IPS-NIHi11 (cell line): ENCODE results near the gene CCDC13.

Experiments used
- DNase-seq: peaks from one replicate; pipeline ENCODE4 v3.0.0; 2012; ENCODE audit warnings: mixed read lengths, low spot score

Gene CCDC13

GRCh38 chr3:42752441-42752840 lies 20.6 kb downstream of the CCDC13 start:
- no peak for DNase-seq

- DNase-seq, result no peak
These were observed 21.4 kb downstream of the CCDC13 start for GRCh38 chr3:42751609-42752008.

- no peak for DNase-seq
These were observed 22.2 kb downstream of the CCDC13 start for GRCh38 chr3:42750834-42751233.

- DNase-seq, result peak; percentile 67
These were observed 23.3 kb downstream of the CCDC13 start for GRCh38 chr3:42749753-42750231.

- DNase-seq, result no peak
These were observed 23.9 kb downstream of the CCDC13 start for GRCh38 chr3:42749025-42749752.

- no peak for DNase-seq
These were observed 25.5 kb downstream of the CCDC13 start for GRCh38 chr3:42747581-42747980.

- no peak for DNase-seq
These were observed 26.3 kb downstream of the CCDC13 start for GRCh38 chr3:42746455-42747450.

- DNase-seq, result no peak
These were observed 27.1 kb downstream of the CCDC13 start for GRCh38 chr3:42745776-42746454.

GRCh38 chr3:42745291-42745745 lies 27.7 kb downstream of the CCDC13 start:
- DNase-seq, result no peak

- DNase-seq, result no peak
These were observed 29.7 kb downstream of the CCDC13 start for GRCh38 chr3:42743204-42743995.

GRCh38 chr3:42742688-42743087 lies 30.4 kb downstream of the CCDC13 start:
- no peak for DNase-seq

GRCh38 chr3:42742259-42742658 lies 30.8 kb downstream of the CCDC13 start:
- no peak for DNase-seq

- no peak for DNase-seq
These were observed 31.3 kb downstream of the CCDC13 start for GRCh38 chr3:42741796-42742195.

- DNase-seq, result no peak
These were observed 33.5 kb downstream of the CCDC13 start for GRCh38 chr3:42739401-42740158.

- no peak for DNase-seq
These were observed 36.5 kb downstream of the CCDC13 start for GRCh38 chr3:42736531-42736930.

GRCh38 chr3:42736081-42736480 lies 37.0 kb downstream of the CCDC13 start:
- DNase-seq, result no peak

- DNase-seq, result no peak
These were observed 37.4 kb downstream of the CCDC13 start for GRCh38 chr3:42735615-42736014.

GRCh38 chr3:42735019-42735418 lies 38.0 kb downstream of the CCDC13 start:
- DNase-seq, result no peak

- DNase-seq, result no peak
These were observed 38.7 kb downstream of the CCDC13 start for GRCh38 chr3:42734263-42734860.
